ENCODE data around the gene JAG1.
"Not testable (repeated sequence)": the region's sequence is repeated elsewhere in the genome, so short reads cannot be mapped to it uniquely, and the experiment has no call there.

JAG1 gene

DNA sequence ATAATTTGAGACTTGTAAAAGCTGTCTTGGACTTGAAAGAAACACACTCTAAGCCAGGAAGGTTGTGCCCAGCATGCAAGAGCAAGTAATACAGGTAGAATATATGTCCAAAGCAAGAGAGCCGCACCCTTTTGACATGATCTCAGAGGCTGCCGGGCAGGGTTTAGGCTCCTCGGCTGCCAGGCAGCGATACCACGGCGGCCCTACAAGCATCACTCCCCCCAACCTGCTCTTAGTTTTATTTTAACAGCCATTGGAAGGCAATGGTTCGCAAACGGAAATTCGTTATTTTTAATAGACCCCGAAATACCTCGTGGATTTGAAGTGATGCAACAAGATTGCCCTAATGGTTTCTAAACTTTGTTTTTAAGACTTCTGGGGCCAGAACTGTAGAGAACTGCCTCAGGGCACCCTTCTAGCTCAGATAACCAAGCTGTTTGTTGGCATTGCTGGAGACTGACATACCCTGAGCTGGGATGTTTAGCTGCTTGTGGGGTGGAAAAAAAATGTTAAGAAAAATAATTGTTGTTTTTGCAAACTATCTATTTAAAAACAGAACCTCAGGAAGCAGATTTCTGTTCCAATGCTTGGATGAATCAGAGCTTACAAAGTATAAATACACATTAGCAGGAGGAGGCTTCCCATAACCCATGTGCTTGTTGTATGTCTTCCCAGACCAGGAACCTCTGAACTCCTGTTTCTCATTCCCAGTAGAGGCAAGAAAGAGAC, 39.0 kb downstream of the JAG1 start:
- no peak for DNase-seq

GRCh38 chr20:10634211-10634610, 39.6 kb downstream of the JAG1 start:
- no peak for DNase-seq

- no peak for DNase-seq
Measured at GRCh38 chr20:10633718-10634117, 40.1 kb downstream of the JAG1 start.

GRCh38 chr20:10632721-10633509, 40.9 kb downstream of the JAG1 start:
- no peak for DNase-seq

GRCh38 chr20:10631126-10631525, 42.7 kb downstream of the JAG1 start:
- no peak for DNase-seq

DNA sequence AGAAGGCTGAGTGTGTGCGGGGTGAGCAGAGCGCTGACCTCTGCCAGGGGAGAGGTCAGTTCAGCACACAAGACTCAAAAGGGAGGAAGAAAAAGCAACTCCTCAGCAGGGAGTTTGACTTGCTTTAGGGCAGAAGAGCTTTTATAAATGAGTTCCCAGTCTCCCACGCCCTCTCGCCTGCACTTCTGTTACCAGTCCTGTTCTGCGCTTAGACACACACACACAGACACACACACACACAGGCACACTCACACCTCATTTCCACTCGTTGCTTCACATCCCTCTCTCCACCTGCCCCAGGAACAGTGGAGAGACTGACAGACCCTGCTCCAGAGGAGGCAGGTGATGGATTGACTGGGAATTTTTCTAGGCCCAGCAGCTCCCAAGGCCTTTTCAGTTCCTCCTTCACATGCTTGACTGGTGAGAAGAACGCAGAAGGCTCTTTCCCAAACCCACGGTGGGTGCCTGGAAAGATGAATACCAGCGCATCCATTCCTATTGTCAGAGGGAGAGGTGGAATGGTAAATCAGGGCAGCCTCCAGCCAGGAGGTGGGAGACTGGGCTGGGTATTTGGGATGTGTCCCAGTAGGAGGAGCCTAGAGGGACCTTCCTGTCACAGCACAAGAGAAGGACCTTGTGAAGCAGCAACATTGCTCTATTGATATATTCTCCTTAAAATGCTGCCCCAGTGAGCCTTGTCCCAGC, 43.7 kb downstream of the JAG1 start:
- DNase-seq: no peak

DNA sequence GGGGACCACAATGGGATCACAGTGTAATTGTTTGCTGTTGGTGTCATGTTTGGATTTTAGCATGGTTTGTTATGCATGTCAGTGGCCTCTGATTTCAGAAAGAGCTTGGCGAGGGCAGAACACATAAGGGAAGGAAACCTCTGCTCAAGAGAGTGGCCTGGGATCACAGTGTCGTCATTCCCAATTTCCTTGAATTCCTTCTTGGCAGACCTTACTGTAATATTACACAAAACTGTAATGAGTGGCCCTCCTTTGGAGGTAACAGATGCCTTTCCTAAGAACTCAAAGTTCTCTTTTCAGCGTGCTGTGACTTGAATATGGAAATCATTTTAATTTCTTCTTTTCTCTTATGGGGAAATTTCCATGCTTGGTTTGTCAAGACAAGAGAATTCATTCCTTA, 46.9 kb downstream of the JAG1 start:
- no peak for DNase-seq

- DNase-seq: no peak
Measured at GRCh38 chr20:10625641-10626040, 48.2 kb downstream of the JAG1 start.

DNA sequence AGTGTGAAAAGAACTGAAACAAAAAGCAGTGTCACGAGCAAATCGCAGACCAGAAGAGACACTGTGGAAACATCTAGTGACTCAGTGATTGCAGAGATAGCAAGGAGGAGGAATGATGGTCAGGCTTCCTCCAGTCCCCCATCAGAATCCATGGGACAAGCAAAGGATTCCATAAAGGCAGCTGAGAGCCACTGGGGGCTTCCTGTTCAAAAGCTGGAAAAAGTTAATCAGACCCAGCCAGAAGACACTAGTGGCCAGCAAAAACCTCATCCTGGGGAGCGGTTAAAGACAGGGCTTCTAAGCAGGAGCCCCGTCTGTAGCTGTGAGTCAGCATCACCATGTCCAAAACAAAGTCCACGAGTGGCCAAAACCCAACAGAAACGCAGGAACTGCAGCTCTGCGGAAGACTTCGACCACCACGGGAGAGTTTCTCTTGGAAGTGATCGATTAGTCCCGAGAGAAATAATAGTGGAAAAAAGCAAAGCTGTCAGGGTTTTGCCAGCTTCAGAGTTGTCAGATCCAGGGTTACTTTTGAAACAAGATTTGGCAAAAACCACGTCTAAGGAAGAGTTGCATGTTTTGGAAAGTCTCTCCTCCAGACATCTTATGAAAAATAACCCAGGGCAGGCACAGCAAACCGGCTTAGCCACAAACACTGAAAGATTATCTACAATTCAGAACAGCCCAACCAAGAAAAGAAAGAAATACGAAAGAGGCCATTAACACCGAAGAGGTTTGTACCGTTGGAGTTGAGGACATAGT, 51.0 kb downstream of the JAG1 start:
- no peak for DNase-seq

GRCh38 chr20:10621149-10621548, 52.6 kb downstream of the JAG1 start:
- DNase-seq: no peak

DNA sequence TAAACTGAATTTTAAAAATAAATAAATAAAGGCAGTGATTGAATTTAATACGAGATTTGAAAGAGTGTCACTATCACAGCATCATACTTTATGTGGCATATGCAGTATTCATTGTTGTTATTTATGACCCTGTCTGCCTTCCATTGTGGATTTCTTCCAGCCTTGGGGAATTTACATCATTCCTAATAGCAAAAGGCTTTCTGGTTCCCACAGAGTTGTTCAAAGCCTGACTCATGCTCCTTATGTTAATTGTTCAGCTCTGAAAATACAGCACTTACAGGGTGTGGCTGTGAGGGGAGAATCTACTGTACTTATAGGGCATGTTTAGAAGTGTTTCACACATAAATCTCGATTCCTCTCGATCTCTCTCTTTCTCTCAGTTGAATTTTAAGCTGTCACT, 54.4 kb downstream of the JAG1 start:
- DNase-seq: no peak

- no peak for DNase-seq
Measured at GRCh38 chr20:10618611-10619245, 55.1 kb downstream of the JAG1 start.

GRCh38 chr20:10617549-10618133, 56.2 kb downstream of the JAG1 start:
- DNase-seq: not testable (repeated sequence)

- DNase-seq: no peak
Measured at GRCh38 chr20:10616212-10616611, 57.6 kb downstream of the JAG1 start.

GRCh38 chr20:10613911-10614310, 59.9 kb downstream of the JAG1 start:
- no peak for DNase-seq

GRCh38 chr20:10613426-10613825, 60.4 kb downstream of the JAG1 start:
- DNase-seq: not testable (repeated sequence)

DNA sequence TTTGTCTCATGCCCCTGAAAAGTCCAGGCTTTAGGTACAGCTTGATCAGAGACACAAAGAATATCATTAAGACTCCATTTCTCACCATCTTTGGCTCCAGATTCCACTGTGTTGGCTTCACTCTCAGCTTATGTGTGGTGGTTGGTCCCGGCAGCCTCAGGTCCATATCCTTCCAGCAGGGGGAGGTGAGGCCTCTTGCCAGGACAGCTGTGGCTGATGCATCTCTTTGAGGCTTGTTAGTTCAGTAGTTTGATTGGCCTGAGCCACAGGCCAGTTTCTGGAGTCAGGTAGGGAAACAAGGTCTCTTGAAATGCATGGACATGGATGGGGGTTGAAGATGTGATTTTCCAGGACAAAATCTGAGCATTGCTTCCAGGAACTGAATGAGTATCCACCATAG, 62.4 kb downstream of the JAG1 start:
- no peak for DNase-seq

DNA sequence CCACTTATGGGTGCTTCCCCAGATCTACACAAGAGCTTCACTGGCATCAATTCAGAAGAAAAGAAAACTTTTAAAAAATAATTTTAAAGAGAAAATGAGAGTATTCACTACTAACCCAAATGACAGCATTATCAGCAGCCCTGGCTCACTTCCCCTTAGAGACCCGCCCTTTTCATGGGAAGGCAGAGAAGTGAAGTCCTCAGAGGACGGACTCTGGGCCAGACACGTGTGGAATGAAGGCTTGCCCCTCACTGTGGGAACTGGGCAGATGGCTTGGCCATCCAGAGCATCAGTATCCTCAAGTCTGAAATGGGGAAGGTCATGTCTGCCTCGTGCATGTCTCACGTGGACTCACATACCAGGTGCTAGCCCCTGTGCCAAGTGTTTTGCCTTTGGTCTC, 63.5 kb downstream of the JAG1 start:
- no peak for DNase-seq

GRCh38 chr20:10609770-10610169, 64.0 kb downstream of the JAG1 start:
- DNase-seq: no peak

GRCh38 chr20:10609276-10609675, 64.5 kb downstream of the JAG1 start:
- DNase-seq: no peak

DNA sequence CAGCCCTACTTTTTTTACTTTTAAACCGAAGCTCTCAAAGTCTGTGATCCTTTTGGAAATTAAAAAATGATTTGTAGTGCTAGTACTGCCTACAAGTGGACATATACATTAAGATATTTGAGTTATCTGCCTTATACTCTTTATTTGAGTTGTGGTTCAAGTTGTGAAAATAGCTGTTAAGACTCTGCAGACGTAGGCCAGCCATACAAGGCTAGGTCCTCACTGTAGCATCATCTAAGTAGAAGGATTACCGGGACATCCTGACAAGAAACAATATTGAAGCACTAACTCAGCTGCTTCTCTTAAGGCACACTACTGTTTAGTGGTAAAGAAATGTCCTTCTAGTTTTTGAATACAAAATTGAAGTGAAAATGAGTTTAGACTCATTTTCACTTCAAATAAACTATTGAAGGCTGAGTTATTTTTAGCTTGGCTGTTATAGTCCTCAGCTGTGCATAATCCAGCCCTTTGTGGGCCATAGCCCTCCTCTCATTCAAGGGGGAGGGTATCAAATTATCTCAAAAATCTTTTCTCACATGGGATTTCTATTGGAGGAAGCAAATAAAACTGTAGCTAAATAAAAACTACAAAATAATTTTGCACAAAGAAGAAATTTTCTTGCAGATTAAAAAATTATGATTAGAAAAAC, 68.1 kb downstream of the JAG1 start:
- DNase-seq: no peak
